Neuron (in vitro differentiated cells): ENCODE results near the gene OGFRL1.

ENCODE experiments used
- H2AFZ ChIP-seq: one replicate; pipeline ENCODE4 v1.6.1; 2013; ENCODE audit warnings: low read depth, mild to moderate bottlenecking, inconsistent platforms, low read length, moderate library complexity
- H3K27me3 ChIP-seq: one replicate; pipeline ENCODE4 v1.6.1; 2013; ENCODE audit warnings: low read length; ENCODE audit not compliant: insufficient read depth
- H3K36me3 ChIP-seq: one replicate; pipeline ENCODE4 v1.6.1; 2013; ENCODE audit warnings: low read length; ENCODE audit not compliant: insufficient read depth
- H3K4me1 ChIP-seq: one replicate; pipeline ENCODE4 v1.6.1; 2013; ENCODE audit warnings: low read length; ENCODE audit not compliant: insufficient read depth
- H3K4me3 ChIP-seq: 2 replicates; pipeline ENCODE4 v1.5.1; 2013; ENCODE audit warnings: mild to moderate bottlenecking, low read length, moderate library complexity
- H3K9me3 ChIP-seq: one replicate; pipeline ENCODE4 v1.6.1; 2013; ENCODE audit warnings: low read length

The OGFRL1 gene

GRCh38 chr6:71326611-71327010 is 38.0 kb downstream of the OGFRL1 start:
- peaks cover 2% of the 10 kb centered on the region for H3K9me3 ChIP-seq
- H3K27me3 ChIP-seq, result no peaks in the 10 kb centered on the region
- no peaks in the 10 kb centered on the region for H3K4me1 ChIP-seq
- H2AFZ ChIP-seq, result no peak overlapping the region
- H3K4me3 ChIP-seq, result no peak overlapping the region
- H3K36me3 ChIP-seq, result peaks cover 4% of the 10 kb centered on the region

DNA sequence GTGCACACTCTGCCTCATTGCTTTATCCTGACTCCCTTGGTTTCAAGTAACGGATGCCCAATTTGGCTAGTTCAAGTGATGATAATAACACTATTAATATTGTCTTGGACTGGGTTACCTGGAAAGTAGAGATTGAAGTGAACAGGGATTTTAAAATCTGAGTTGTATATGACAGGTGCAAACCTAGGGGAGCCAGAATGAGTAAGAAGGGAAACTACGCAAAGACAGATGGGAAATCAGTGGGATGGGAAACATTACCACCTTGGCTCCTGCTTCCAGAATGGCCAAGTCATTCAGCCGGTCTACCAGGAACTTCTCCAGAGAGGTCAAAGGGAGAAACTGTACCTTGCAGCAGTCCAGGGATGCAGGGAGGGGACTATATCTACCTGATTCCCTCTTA is 41.9 kb downstream of the OGFRL1 start:
- Histone ChIP-seq H2AFZ (no peak overlapping the region), H3K9me3 (peaks cover 2% of the 10 kb centered on the region), H3K4me3 (no peak overlapping the region), H3K4me1 (no peaks in the 10 kb centered on the region), H3K27me3 (no peaks in the 10 kb centered on the region), H3K36me3 (peaks cover 4% of the 10 kb centered on the region)

DNA sequence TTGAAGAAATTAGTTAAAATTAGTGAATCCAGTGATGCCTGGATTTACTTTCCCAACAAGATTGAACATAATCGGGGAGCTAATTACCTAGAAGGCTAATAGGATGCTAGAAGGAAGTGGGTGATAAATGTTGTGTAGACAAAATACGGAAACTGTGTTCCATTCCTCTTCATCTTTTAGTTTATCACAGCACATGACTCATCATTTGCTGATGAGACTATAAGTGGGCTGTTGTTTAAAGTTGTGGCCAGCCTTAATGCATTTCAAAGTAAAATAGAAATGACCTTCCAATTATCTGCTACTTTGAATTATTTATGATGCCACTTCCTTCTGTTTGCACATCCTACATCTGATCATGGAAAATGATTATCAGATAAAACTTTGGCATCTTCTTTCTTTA is 43.4 kb downstream of the OGFRL1 start:
- Histone ChIP-seq H3K4me1 (peaks cover 2% of the 10 kb centered on the region), H2AFZ (no peak overlapping the region), H3K27me3 (no peaks in the 10 kb centered on the region), H3K9me3 (peaks cover 2% of the 10 kb centered on the region), H3K4me3 (no peak overlapping the region), H3K36me3 (peaks cover 4% of the 10 kb centered on the region)

- Histone ChIP-seq H3K4me3 (no peak overlapping the region), H3K9me3 (peaks cover 4% of the 10 kb centered on the region), H3K27me3 (no peaks in the 10 kb centered on the region), H2AFZ (no peak overlapping the region), H3K4me1 (peaks cover 2% of the 10 kb centered on the region), H3K36me3 (peaks cover 4% of the 10 kb centered on the region)
These were observed 44.4 kb downstream of the OGFRL1 start for GRCh38 chr6:71333050-71333449.

DNA sequence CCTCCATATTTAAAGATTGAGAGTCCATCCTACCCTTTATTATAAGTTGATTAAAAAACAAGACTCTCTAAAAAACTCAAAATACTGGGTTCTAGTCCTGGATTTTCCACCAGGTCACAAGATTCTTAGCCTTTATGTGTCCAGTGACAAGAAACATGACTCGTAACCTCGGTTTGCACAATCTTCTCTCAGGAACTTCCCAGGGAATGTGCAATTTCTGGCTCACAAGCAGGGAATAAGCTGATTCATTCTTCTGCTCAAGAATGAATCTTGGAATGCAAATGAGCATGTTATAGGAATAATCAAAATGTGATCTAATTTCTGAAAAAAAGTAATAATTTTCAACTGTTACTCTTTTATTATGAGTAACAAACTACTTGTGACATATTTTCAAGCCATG is 45.1 kb downstream of the OGFRL1 start:
- Histone ChIP-seq H2AFZ (no peak overlapping the region), H3K27me3 (no peaks in the 10 kb centered on the region), H3K36me3 (peaks cover 4% of the 10 kb centered on the region), H3K4me3 (no peak overlapping the region), H3K4me1 (peaks cover 2% of the 10 kb centered on the region), H3K9me3 (peaks cover 3% of the 10 kb centered on the region)

DNA sequence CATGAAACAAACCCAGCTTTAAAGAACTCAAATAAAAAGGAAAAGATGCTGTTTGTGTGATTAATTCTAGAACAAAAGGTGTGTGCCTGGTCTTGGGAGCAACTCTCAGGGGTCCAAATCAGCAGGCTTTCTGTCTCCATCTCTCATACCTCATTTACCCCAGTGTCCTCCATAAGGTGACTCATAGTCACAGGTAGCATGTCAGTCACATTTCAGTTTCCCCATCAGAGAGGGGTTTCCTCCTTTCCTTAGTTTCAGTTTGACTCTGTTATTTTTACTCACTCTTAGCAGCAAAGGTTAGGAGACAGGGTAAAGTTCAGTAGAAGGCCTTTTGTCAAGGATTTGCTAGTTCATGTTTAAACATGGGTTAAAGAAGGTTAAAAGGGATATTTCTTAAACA is 46.2 kb downstream of the OGFRL1 start:
- Histone ChIP-seq H3K4me1 (peaks cover 2% of the 10 kb centered on the region), H3K36me3 (peaks cover 4% of the 10 kb centered on the region), H3K27me3 (no peaks in the 10 kb centered on the region), H3K4me3 (no peak overlapping the region), H3K9me3 (peaks cover 3% of the 10 kb centered on the region), H2AFZ (no peak overlapping the region)

DNA sequence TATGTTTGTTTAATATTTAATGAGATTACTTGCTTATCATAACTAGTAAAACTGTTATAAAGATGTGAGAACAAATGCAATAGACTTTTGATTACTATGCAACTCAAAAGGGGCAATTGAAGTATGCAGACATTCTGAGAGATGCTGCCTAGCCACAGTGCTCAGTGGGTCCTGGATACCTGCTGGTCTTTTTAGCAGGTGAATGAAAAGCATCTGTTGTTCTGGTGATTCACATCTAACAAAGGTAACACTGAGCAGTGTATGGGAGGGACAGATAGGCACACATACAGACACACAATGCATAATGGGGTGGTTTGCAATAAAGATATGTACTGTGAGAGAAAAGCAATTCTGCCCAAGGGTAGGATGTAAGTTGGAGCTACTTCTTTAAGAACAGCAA is 46.9 kb downstream of the OGFRL1 start:
- peaks cover 2% of the 10 kb centered on the region for H3K36me3 ChIP-seq
- peaks cover 3% of the 10 kb centered on the region for H3K9me3 ChIP-seq
- no peaks in the 10 kb centered on the region for H3K27me3 ChIP-seq
- H3K4me3 ChIP-seq, result no peak overlapping the region
- H3K4me1 ChIP-seq, result peaks cover 2% of the 10 kb centered on the region
- H2AFZ ChIP-seq, result no peak overlapping the region

DNA sequence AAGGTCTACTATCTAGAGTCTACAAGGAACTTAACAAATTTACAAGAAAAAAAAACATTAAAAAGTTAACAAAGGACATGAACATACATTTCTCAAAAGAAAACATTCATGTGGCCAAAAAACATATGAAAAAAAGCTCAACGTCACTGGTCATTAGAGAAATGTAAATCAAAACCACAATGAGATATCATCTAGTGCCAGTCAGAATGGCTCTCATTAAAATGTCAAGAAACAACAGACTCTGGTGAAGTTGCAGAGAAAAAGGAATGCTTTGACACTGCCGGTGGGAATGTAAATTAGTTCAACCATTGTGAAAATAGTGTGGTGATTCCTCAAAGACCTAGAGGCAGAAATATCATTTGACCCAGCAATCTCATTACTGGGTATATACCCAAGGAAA is 48.3 kb downstream of the OGFRL1 start:
- H3K27me3 ChIP-seq, result no peaks in the 10 kb centered on the region
- H2AFZ ChIP-seq, result no peak overlapping the region
- peaks cover 2% of the 10 kb centered on the region for H3K4me1 ChIP-seq
- peaks cover 3% of the 10 kb centered on the region for H3K9me3 ChIP-seq
- no peaks in the 10 kb centered on the region for H3K36me3 ChIP-seq
- no peak overlapping the region for H3K4me3 ChIP-seq

DNA sequence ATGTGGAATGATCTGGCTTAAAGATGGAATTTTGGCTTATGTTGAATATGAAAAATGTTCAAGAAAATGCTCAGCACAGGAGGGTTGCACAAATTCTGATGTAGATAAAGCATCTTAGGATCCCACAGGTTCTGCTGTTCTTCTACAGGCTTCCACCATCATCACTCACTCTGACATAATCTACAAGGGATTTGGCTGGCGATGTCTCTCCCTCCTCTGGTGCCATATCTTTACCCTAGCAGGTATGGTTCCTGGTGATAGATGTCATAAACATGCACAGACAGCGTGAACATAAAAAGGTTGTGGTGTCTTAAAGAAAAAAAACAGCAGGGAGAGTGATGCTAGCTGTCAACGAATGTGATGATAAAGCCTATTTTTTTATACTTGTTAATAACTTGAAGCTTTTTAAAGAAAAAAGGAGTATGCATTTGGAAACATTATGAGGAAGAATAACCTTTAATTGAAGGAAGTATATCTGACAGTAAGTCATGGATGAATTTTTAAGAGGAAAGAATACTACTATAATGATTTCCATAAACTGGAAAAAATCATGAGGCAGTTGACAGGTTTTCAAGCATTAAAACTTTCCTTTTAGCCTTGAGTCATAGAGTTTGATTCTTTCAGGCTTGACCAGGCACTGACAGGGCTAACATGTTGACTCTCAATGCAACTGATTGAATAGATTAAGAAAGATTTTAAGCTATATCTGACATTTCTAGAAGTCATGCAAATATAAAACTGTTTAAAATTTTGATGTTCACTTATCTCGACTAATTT is 50.1 kb downstream of the OGFRL1 start:
- Histone ChIP-seq H3K4me1 (peaks cover 2% of the 10 kb centered on the region), H3K4me3 (no peak overlapping the region), H3K9me3 (peaks cover 3% of the 10 kb centered on the region)

GRCh38 chr6:71342772-71343171 is 54.2 kb downstream of the OGFRL1 start:
- H3K4me1 ChIP-seq, result peaks cover 28% of the 10 kb centered on the region
- no peaks in the 10 kb centered on the region for H3K9me3 ChIP-seq
- H3K36me3 ChIP-seq, result peaks cover 3% of the 10 kb centered on the region
- H2AFZ ChIP-seq, result no peak overlapping the region
- no peak overlapping the region for H3K4me3 ChIP-seq
- no peaks in the 10 kb centered on the region for H3K27me3 ChIP-seq

More for the DNA sequence above, 50.1 kb downstream of the OGFRL1 start:
- peaks cover 2% of the 10 kb centered on the region for H3K36me3 ChIP-seq
- H3K27me3 ChIP-seq, result no peaks in the 10 kb centered on the region
- no peak overlapping the region for H2AFZ ChIP-seq

DNA sequence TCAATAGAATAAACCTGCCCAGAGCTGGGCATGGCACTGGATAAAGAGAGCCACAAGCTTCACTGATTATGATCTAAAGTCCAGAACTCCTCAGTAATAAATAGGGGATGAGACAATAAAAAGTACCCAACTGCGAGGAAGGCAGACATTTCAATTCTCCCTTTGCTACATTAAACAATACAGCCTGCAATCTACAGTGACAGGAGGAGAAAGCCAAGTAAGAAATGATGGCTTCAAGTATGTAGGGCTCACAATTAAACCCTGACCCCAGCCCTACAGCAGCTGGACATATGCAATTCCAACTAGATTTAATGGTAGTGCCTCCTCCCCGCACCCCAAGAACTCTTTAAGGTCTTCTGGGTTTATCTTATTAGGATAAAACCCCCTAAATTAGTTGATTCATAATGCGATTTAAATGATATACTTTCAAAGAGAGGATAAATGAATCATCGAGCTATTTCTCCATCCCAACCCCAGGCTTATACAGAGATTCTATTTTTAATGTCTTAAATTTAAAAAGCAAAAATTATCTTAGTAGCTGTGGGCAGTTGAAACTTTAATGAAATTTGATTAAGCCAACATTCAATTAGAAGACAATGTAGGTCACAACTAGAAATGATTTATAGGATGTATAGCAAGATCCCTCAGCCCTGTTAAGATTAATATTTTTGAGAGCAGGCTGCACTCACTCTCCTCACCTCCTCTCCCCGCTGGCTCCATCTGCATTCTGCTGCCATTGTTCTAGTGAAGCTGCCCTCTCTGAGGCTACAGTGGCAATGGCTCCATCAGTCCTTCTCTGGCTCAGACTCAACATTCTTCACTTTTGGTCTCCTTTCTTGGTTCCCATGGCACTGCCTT is 57.1 kb downstream of the OGFRL1 start:
- H2AFZ ChIP-seq, result no peak overlapping the region
- H3K4me1 ChIP-seq, result peaks cover 36% of the 10 kb centered on the region
- H3K27me3 ChIP-seq, result no peaks in the 10 kb centered on the region
- no peaks in the 10 kb centered on the region for H3K9me3 ChIP-seq
- peaks cover 3% of the 10 kb centered on the region for H3K36me3 ChIP-seq
- no peak overlapping the region for H3K4me3 ChIP-seq

DNA sequence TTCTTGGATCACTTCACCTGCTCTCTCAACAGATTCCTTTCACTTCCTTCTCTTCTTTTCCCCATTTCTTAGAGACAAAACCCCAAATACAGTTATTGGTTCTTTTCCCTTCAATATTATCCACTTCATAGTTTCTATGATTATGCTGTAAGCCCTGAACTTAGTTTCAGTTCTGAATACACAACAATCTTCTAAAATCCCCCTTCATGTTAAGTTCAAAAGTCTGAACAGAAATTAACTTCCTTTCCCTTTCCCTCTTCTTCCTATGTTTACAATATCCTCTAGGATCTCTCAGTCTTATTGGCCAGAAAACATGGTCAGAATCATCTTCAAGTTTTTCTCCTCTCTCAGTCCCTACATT is 57.7 kb downstream of the OGFRL1 start:
- Histone ChIP-seq H2AFZ (no peak overlapping the region), H3K9me3 (no peaks in the 10 kb centered on the region), H3K36me3 (peaks cover 3% of the 10 kb centered on the region), H3K27me3 (no peaks in the 10 kb centered on the region), H3K4me3 (no peak overlapping the region), H3K4me1 (peaks cover 36% of the 10 kb centered on the region)

GRCh38 chr6:71347119-71347518 is 58.5 kb downstream of the OGFRL1 start:
- no peak overlapping the region for H3K4me3 ChIP-seq
- H3K9me3 ChIP-seq, result no peaks in the 10 kb centered on the region
- H3K4me1 ChIP-seq, result peaks cover 36% of the 10 kb centered on the region
- peaks cover 3% of the 10 kb centered on the region for H3K36me3 ChIP-seq
- no peaks in the 10 kb centered on the region for H3K27me3 ChIP-seq
- H2AFZ ChIP-seq, result no peak overlapping the region
